Activated CD8-positive, alpha-beta T cell treated with anti-CD3 and anti-CD28 coated beads for 36 hours (primary cell): ENCODE measurements around the gene CARM1. TPM values are rescaled to one million over a fixed set of nuclear protein-coding genes. Genes with fewer than 3 reads are reported as not detected.
"Not testable (repeated sequence)": the region's sequence is repeated elsewhere in the genome, so short reads cannot be mapped to it uniquely, and the experiment has no call there.

Experiments used
- ATAC-seq: fragments of 200-7000 bp; cut with Tn5 transposase; one replicate; pipeline ENCODE4 v1.10.0; 2021; ENCODE audit warnings: mild to moderate bottlenecking, moderate library complexity
- CTCF ChIA-PET: fragments of 350-600 bp; sonication (Branson Sonifier 250); formaldehyde crosslinking; loops from one replicate; lab custom pipeline; 2021; ENCODE audit warnings: antibody characterized with exemption; lab: Charles Lee
- POLR2A ChIA-PET: fragments of 350-600 bp; sonication (Branson Sonifier 250); formaldehyde crosslinking; loops from one replicate; lab custom pipeline; 2021; ENCODE audit warnings: antibody characterized with exemption; lab: Charles Lee
- DNase-seq: peaks from one replicate; pipeline ENCODE4 v3.0.0-alpha.2; 2020
- H3K27ac Mint-ChIP-seq: one replicate; pipeline ENCODE4 v1.8.0; 2021; ENCODE audit warnings: mild to moderate bottlenecking, mixed read lengths
- H3K27me3 Mint-ChIP-seq: one replicate; pipeline ENCODE4 v1.8.0; 2021; ENCODE audit warnings: mixed read lengths
- H3K36me3 Mint-ChIP-seq: one replicate; pipeline ENCODE4 v1.8.0; 2021; ENCODE audit warnings: low read depth, mixed read lengths
- H3K4me1 Mint-ChIP-seq: one replicate; pipeline ENCODE4 v1.8.0; 2021; ENCODE audit warnings: low read depth, mixed read lengths
- H3K4me3 Mint-ChIP-seq: one replicate; pipeline ENCODE4 v1.8.0; 2021; ENCODE audit warnings: mild to moderate bottlenecking, moderate library complexity, mixed read lengths
- H3K9me3 Mint-ChIP-seq: one replicate; pipeline ENCODE4 v1.8.0; 2021; ENCODE audit warnings: mixed read lengths
- CTCF ChIP-seq: fragments of 200-600 bp; IDR thresholded peaks from one replicate; pipeline ENCODE4 v1.8.0; 2022; ENCODE audit warnings: antibody characterized with exemption, mild to moderate bottlenecking
- intact Hi-C: fragments of 100-400 bp; cut with micrococcal nuclease; formaldehyde crosslinking; loops from one replicate; pipeline ENCODE4 v1.10.0; 2022
- total RNA-seq, 2 experiments: library from RNA; stranded (reverse); gene quantifications; one replicate each; pipeline ENCODE4 v1.2.3, GENCODE V29; 2021

The CARM1 gene
- total RNA-seq, 2 experiments from 2014 or later = 95.1 to 95.4 TPM

GRCh38 chr19:10866495-10866894, 4.9 kb upstream of the CARM1 start:
- Mint-ChIP-seq H3K27ac (no peak overlapping the region), H3K36me3 (no peaks in the 10 kb centered on the region), H3K4me3 (no peak overlapping the region), H3K27me3 (no peaks in the 10 kb centered on the region), H3K4me1 (peaks cover 18% of the 10 kb centered on the region), H3K9me3 (no peaks in the 10 kb centered on the region)
- POLR2A ChIA-PET = interaction anchor here (0.7 to 1.1 kb wide), 2 partner anchors 13 to 713 kb away, joined by 3 read pairs; no protein-coding TSS in a partner anchor
- intact Hi-C loops = no loop called here
- ATAC-seq = no peak
- DNase-seq = no peak
- CTCF ChIA-PET = interaction anchor here (0.9 to 9.9 kb wide), 4 partner anchors 12 to 165 kb away, joined by 3 to 137 read pairs (median 46); partner anchors contain the start of genes DNM2, QTRT1 and TMED1
- TF ChIP-seq CTCF = no peak

- H3K36me3 Mint-ChIP-seq = peaks cover 3% of the 10 kb centered on the region
- H3K27ac Mint-ChIP-seq = no peak overlapping the region
- no peak for TF ChIP-seq CTCF
- H3K9me3 Mint-ChIP-seq = no peaks in the 10 kb centered on the region
- H3K4me3 Mint-ChIP-seq = no peak overlapping the region
- DNase-seq (no peak), ATAC-seq (no peak)
- intact Hi-C loops = no loop called here
- peaks cover 27% of the 10 kb centered on the region for H3K4me1 Mint-ChIP-seq
- POLR2A ChIA-PET = interaction anchor here (1.1 to 1.3 kb wide), 2 partner anchors 10 to 109 kb away, joined by 3 read pairs; no protein-coding TSS in a partner anchor
- CTCF ChIA-PET = interaction anchor here (1.8 to 9.9 kb wide), 2 partner anchors 15 to 152 kb away, joined by 9 to 137 read pairs; partner anchors contain the start of gene DNM2
- no peaks in the 10 kb centered on the region for H3K27me3 Mint-ChIP-seq
These were observed 2.3 kb upstream of the CARM1 start for GRCh38 chr19:10868872-10869547.

- peaks cover 27% of the 10 kb centered on the region for H3K4me1 Mint-ChIP-seq
- not testable (repeated sequence) for ATAC-seq, H3K9me3 Mint-ChIP-seq
These were observed 1.5 kb upstream of the CARM1 start for GRCh38 chr19:10869872-10870311.

GRCh38 chr19:10870501-10870954, 825 bp upstream of the CARM1 start:
- intact Hi-C loops = no loop called here
- peak overlapping the region; percentile 65 for H3K4me3 Mint-ChIP-seq
- no peaks in the 10 kb centered on the region for H3K9me3 Mint-ChIP-seq
- no peak for TF ChIP-seq CTCF
- no peak for ATAC-seq
- no peaks in the 10 kb centered on the region for H3K27me3 Mint-ChIP-seq
- H3K4me1 Mint-ChIP-seq = peaks cover 28% of the 10 kb centered on the region
- no peak for DNase-seq
- H3K27ac Mint-ChIP-seq = peak overlapping the region; percentile 81
- ChIA-PET CTCF (interaction anchor here (0.6 to 9.9 kb wide), 10 partner anchors 9 to 153 kb away, joined by 3 to 137 read pairs (median 3); partner anchors contain the start of gene DNM2), POLR2A (interaction anchor here (1.0 kb wide), 1 partner anchor 168 kb away, joined by 3 read pairs; no protein-coding TSS in a partner anchor)
- peaks cover 4% of the 10 kb centered on the region for H3K36me3 Mint-ChIP-seq

More at GRCh38 chr19:10869872-10870311, 1.5 kb upstream of the CARM1 start:
- ChIA-PET CTCF (interaction anchor here (9.9 kb wide), 1 partner anchor 16 kb away, joined by 137 read pairs; no protein-coding TSS in a partner anchor), POLR2A (interaction anchor here (1.0 to 1.3 kb wide), 2 partner anchors 9 to 168 kb away, joined by 3 read pairs; no protein-coding TSS in a partner anchor)
- H3K27me3 Mint-ChIP-seq, intact Hi-C loops, DNase-seq, H3K36me3 Mint-ChIP-seq: not testable (repeated sequence)
- H3K4me3 Mint-ChIP-seq = peak overlapping the region; percentile 65
- H3K27ac Mint-ChIP-seq = peak overlapping the region; percentile 81

GRCh38 chr19:10871711-10872545, 575 bp downstream of the CARM1 start:
- peaks cover 6% of the 10 kb centered on the region for H3K36me3 Mint-ChIP-seq
- intact Hi-C loops = no loop called here
- POLR2A ChIA-PET = interaction anchor here (0.7 to 1.8 kb wide), 7 partner anchors 8 to 90 kb away, joined by 3 to 9 read pairs (median 4); partner anchors contain the start of gene TMED1
- no peaks in the 10 kb centered on the region for H3K9me3 Mint-ChIP-seq
- peak overlapping the region; percentile 87 for H3K27ac Mint-ChIP-seq
- ATAC-seq (no peak), DNase-seq (peak; percentile 52)
- TF ChIP-seq CTCF = peak; percentile 61
- peaks cover 35% of the 10 kb centered on the region for H3K4me1 Mint-ChIP-seq
- H3K4me3 Mint-ChIP-seq = peak overlapping the region; percentile 76
- CTCF ChIA-PET = interaction anchor here (0.5 to 9.9 kb wide), 18 partner anchors 8 to 164 kb away, joined by 3 to 137 read pairs (median 4); partner anchors contain the start of genes DNM2 and TMED1
- H3K27me3 Mint-ChIP-seq = no peaks in the 10 kb centered on the region
